Measurements from ENCODE around the gene EDC4.

DNA sequence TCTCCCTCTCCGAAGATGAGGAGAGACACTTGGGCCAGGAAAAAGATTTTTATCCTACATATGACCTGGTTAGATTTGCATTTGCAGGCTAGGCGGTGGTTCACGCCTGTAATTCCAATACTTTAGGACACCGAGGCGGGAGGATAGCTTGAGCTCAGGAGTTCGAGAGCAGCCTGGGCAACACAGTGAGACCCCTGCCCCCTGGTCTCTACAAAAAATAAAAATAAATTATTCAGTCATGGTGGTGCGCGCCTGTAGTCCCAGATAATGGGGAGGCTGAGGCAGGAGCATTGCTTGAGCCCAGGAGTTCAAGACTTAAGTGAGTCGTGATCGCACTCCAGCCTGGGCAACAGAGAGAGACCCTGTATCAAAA, 38.6 kb upstream of the EDC4 start:
- TF ChIP-seq, protein P1, sequence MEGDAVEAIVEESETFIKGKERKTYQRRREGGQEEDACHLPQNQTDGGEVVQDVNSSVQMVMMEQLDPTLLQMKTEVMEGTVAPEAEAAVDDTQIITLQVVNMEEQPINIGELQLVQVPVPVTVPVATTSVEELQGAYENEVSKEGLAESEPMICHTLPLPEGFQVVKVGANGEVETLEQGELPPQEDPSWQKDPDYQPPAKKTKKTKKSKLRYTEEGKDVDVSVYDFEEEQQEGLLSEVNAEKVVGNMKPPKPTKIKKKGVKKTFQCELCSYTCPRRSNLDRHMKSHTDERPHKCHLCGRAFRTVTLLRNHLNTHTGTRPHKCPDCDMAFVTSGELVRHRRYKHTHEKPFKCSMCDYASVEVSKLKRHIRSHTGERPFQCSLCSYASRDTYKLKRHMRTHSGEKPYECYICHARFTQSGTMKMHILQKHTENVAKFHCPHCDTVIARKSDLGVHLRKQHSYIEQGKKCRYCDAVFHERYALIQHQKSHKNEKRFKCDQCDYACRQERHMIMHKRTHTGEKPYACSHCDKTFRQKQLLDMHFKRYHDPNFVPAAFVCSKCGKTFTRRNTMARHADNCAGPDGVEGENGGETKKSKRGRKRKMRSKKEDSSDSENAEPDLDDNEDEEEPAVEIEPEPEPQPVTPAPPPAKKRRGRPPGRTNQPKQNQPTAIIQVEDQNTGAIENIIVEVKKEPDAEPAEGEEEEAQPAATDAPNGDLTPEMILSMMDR (conservative IDR thresholded peaks at IDR 0.05; ENCODE audit: low read depth in 2 of 2), result no peak
- TF ChIP-seq JUNB (IDR thresholded peaks at IDR 0.05; ENCODE audit: unreplicated experiment), result no peak
- TF ChIP-seq POLR2AphosphoS5 (IDR thresholded peaks at IDR 0.05; ENCODE audit: low read depth), result no peak
- TF ChIP-seq, protein P2, sequence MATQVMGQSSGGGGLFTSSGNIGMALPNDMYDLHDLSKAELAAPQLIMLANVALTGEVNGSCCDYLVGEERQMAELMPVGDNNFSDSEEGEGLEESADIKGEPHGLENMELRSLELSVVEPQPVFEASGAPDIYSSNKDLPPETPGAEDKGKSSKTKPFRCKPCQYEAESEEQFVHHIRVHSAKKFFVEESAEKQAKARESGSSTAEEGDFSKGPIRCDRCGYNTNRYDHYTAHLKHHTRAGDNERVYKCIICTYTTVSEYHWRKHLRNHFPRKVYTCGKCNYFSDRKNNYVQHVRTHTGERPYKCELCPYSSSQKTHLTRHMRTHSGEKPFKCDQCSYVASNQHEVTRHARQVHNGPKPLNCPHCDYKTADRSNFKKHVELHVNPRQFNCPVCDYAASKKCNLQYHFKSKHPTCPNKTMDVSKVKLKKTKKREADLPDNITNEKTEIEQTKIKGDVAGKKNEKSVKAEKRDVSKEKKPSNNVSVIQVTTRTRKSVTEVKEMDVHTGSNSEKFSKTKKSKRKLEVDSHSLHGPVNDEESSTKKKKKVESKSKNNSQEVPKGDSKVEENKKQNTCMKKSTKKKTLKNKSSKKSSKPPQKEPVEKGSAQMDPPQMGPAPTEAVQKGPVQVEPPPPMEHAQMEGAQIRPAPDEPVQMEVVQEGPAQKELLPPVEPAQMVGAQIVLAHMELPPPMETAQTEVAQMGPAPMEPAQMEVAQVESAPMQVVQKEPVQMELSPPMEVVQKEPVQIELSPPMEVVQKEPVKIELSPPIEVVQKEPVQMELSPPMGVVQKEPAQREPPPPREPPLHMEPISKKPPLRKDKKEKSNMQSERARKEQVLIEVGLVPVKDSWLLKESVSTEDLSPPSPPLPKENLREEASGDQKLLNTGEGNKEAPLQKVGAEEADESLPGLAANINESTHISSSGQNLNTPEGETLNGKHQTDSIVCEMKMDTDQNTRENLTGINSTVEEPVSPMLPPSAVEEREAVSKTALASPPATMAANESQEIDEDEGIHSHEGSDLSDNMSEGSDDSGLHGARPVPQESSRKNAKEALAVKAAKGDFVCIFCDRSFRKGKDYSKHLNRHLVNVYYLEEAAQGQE (IDR thresholded peaks at IDR 0.05; ENCODE audit: unreplicated experiment), result no peak
- TF ChIP-seq, protein P3, sequence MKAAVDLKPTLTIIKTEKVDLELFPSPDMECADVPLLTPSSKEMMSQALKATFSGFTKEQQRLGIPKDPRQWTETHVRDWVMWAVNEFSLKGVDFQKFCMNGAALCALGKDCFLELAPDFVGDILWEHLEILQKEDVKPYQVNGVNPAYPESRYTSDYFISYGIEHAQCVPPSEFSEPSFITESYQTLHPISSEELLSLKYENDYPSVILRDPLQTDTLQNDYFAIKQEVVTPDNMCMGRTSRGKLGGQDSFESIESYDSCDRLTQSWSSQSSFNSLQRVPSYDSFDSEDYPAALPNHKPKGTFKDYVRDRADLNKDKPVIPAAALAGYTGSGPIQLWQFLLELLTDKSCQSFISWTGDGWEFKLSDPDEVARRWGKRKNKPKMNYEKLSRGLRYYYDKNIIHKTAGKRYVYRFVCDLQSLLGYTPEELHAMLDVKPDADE (IDR thresholded peaks at IDR 0.05), result no peak
- no peak for TF ChIP-seq EZH2 (IDR thresholded peaks at IDR 0.05; ENCODE audit: low read depth, unreplicated experiment)

Data from GM23338 (cell line).